ENCODE results near the gene ARPC1A.

Gene ARPC1A

DNA sequence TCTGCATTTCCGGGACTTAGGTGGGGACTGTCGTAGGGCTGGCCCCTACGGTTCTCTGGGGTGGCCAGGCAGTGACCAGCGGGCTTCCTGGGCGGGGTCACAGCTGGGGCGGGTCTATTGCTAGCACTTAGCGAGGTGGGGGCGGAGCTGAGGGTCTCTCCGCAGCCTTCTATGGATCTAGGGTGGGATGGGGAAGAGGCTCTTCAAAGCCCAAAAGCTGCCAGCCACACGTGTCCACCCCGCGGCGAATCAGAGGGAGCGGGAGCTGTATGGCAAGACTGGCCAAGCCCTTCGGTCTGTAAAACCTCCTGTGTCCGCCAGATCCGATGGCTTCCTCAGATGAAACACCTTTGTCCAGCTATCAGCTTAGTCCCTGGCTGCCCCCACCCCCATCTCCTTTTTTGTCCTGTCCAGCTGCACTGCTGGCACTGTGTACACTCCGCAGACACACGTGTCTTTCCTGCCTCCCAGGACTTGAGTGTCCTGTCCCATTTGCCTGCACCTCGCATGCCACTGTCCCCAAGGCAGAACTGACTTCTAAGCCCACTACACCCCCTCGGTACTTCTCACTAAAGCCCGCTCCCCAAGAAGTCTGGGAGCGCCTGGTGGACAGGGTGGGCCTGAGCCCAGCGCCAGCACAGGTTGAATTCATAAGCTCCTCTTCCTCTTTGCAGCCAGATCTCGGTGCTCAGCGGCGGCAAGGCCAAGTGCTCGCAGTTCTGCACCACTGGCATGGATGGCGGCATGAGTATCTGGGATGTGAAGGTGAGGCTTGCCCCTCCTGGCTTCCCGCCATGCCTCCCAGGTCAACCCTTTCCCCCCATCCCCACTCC lies 67.9 kb downstream of the ARPC1A start:
- no peak for DNase-seq
- Mint-ChIP-seq H3K4me1 (peaks cover 27% of the 10 kb centered on the region), H3K36me3 (peaks cover 50% of the 10 kb centered on the region), H3K9me3 (no peaks in the 10 kb centered on the region), H3K27ac (peak overlapping the region; percentile 82), H3K27me3 (no peaks in the 10 kb centered on the region), H3K4me3 (peak overlapping the region; percentile 43)
- CTCF ChIA-PET, result interaction anchor here (0.9 to 2.3 kb wide), 5 partner anchors 13 to 33 kb away, joined by 3 to 8 read pairs (median 3); no protein-coding TSS in a partner anchor

DNA sequence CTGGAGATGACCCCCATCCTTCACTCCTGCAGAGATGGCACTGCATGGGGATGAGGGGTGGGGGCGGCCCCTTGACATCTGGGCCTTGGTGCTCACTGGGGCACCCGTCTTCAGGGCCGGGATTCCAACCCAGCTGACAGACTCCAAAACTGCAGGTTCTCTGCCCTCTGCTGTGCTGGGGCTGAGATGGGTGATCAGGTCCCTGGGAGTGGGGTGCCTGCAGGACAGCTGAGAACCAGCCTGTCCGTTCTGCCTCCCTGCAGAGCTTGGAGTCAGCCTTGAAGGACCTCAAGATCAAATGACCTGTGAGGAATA lies 68.4 kb downstream of the ARPC1A start:
- Mint-ChIP-seq H3K27me3 (no peaks in the 10 kb centered on the region), H3K36me3 (peaks cover 53% of the 10 kb centered on the region), H3K27ac (peak overlapping the region; percentile 82), H3K9me3 (no peaks in the 10 kb centered on the region), H3K4me3 (no peak overlapping the region), H3K4me1 (peaks cover 30% of the 10 kb centered on the region)
- CTCF ChIA-PET, result interaction anchor here (0.9 to 1.5 kb wide), 5 partner anchors 13 to 34 kb away, joined by 3 to 5 read pairs (median 3); no protein-coding TSS in a partner anchor
- no peak for DNase-seq

DNA sequence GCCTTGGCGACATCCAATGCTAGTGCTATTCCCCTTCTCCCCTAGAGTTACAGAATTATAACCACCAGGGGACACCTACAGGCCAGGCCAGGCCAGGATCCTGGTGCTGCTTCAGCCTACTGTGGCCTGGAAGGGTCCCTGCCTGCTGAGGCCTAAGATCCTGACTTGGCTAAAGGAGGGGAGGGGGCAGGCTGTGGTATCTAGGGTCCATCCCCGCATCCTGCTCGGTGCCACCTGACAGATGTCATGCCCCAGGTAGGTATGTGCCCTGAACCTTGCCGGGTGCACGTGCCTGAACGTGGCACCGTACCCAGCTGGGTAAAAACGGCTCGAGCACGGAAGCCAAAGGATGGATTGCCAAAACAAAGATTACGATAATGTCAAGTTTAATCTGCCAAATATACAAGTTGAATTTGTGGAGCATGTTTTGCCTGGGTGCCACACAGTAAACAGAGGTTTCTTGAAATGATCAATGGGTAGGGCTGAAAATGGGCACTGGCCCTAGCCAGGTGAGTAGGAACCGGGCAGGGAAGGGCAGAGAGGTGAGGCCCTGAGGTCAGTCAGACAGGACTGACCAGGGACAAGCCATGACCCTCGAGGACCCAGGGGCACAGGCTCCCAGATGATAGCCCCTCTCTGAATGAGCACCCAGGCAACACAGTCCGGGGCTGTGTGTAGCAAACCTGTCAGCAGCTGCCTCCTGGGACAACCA lies 70.1 kb downstream of the ARPC1A start:
- H3K9me3 Mint-ChIP-seq, result no peaks in the 10 kb centered on the region
- DNase-seq, result no peak
- H3K4me3 Mint-ChIP-seq, result no peak overlapping the region
- H3K27ac Mint-ChIP-seq, result peak overlapping the region; percentile 76
- CTCF ChIA-PET, result interaction anchor here (1.2 to 1.5 kb wide), 2 partner anchors 8 to 30 kb away, joined by 4 to 5 read pairs; no protein-coding TSS in a partner anchor
- peaks cover 28% of the 10 kb centered on the region for H3K4me1 Mint-ChIP-seq
- peaks cover 60% of the 10 kb centered on the region for H3K36me3 Mint-ChIP-seq
- H3K27me3 Mint-ChIP-seq, result no peaks in the 10 kb centered on the region

DNA sequence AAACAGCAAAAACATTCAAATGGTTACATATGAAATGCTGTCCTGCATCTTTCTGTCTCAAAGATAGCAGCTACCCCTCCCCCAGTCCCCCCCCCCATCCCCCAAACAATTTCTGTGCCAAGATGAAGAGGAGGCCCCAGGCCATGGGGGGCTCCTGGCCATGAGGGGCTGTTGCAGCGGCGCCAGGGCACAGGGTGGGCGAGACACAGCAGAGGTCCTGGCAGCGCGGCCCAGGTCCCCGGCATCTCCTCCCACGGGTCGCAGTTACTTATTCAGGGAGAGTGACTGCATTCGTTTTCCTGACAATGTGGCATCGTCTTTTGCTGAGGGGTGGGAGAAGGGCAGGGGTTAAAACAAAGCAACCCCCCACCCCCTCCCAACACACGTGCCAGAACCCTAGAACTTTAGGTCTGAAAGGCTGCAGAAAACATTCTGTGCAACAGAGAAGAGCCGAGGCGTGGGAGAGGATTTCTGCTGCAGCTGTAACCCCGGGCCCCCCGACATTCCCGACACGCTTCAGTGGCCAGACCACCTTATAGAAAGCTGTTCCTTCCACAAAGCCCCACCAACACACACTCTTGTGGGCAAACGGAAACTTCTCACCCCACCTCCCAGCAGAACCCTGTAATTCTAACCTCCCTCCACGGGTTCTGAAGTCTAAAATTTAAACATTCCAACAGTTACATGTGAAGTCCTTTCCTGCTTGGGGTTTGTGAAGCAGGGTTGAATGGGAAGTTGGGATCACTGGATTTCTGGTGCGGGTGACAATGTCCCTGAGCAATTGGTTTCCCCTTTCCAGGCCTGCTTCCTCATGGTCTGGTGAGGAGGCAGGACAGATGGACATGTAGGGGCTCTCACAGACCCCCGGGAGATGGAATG lies 71.0 kb downstream of the ARPC1A start:
- no peak overlapping the region for H3K4me3 Mint-ChIP-seq
- H3K36me3 Mint-ChIP-seq, result peaks cover 64% of the 10 kb centered on the region
- no peak for DNase-seq
- CTCF ChIA-PET, result no interaction called here
- H3K4me1 Mint-ChIP-seq, result peaks cover 25% of the 10 kb centered on the region
- H3K27ac Mint-ChIP-seq, result no peak overlapping the region
- no peaks in the 10 kb centered on the region for H3K27me3 Mint-ChIP-seq
- no peaks in the 10 kb centered on the region for H3K9me3 Mint-ChIP-seq

DNA sequence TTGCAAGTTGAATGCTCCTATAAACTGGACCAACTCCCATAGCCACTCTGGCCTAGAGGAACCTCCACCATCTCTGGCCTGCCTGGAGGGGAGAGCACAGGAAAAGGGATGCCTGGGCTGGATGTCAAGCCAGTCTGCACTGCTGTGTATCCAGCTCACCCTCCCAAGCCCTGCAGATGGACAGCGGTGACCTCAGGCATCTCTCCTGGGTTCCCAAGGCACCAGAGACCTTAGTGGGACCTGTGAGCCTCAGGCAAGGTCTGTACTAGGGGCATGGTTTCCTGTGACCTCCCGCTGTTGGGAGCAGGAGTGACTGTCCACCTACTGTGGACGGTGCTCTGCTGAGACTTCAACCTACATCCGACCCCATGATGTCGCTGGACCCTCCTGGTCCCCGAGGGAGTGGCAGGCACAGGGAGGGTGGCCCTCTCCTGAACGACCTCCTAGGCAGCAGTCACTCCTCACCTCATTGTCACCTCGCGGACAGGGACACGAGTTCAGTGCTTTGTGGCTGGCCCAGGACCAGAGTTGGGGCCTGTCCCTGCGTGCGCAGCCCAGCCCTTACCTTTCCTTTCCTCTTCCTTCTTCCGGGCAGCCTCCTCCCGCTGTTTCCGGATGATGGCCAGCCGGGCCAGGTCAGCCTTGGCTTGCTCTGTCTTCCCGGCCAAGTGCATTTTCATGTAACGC lies 71.7 kb downstream of the ARPC1A start:
- Mint-ChIP-seq H3K4me3 (no peak overlapping the region), H3K4me1 (peaks cover 21% of the 10 kb centered on the region), H3K36me3 (peaks cover 61% of the 10 kb centered on the region), H3K27me3 (no peaks in the 10 kb centered on the region), H3K9me3 (no peaks in the 10 kb centered on the region), H3K27ac (peak overlapping the region; percentile 40)
- CTCF ChIA-PET, result no interaction called here
- no peak for DNase-seq

DNA sequence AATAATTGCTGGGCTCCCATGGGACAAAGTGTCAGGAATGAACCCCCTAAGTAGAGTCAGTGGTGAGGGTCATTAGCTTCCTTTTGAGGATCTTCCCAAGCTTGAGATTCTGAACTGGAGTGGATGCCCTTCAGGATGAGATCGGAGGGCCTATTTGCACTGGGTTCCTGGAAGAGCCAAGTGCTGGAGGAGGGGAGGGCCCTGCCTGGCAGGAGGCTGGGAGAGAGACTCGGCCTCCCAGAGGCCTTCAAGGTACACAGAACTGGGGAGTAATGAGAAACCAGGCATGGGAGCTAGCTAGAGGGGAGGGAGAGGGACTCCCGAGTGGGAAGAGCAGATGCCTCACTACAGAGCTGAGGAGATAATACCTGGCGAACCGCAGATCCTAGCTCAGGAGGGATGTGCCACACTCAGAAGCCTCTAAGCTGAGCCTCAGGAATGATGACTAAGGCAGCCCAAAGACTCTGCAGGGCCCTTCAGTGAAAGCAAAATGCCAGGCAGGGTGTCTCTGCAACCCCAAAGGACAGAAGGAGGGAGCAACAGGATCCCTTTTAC lies 73.3 kb downstream of the ARPC1A start:
- CTCF ChIA-PET, result interaction anchor here (3.1 kb wide), 1 partner anchor 33 kb away, joined by 12 read pairs; no protein-coding TSS in a partner anchor
- H3K36me3 Mint-ChIP-seq, result peaks cover 59% of the 10 kb centered on the region
- H3K4me1 Mint-ChIP-seq, result peaks cover 6% of the 10 kb centered on the region
- H3K9me3 Mint-ChIP-seq, result no peaks in the 10 kb centered on the region
- no peaks in the 10 kb centered on the region for H3K27me3 Mint-ChIP-seq
- H3K4me3 Mint-ChIP-seq, result peak overlapping the region; percentile 21
- peak overlapping the region; percentile 6 for H3K27ac Mint-ChIP-seq
- DNase-seq, result no peak

DNA sequence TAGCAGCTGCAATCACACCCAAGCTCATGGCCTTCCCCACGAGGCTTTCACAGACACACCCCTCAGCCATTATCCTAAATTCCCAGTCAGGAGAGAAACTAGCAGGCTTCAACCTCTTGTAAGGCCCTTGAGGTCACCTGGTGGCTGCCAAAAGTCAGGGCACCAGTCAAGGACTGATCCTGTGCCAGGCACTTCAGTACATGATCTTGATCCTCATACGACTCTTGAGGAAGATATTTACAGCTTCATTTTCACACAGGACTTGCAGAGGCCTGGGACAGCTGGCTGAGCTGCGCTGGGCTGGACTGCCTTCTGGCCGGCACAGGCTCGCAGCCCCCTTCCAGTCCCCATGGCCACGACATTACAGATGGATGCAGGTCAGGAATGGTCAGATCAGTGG lies 73.9 kb downstream of the ARPC1A start:
- Mint-ChIP-seq H3K36me3 (peaks cover 58% of the 10 kb centered on the region), H3K27me3 (no peaks in the 10 kb centered on the region), H3K27ac (peak overlapping the region; percentile 67), H3K4me1 (peaks cover 6% of the 10 kb centered on the region), H3K9me3 (no peaks in the 10 kb centered on the region), H3K4me3 (no peak overlapping the region)
- CTCF ChIA-PET, result interaction anchor here (3.1 kb wide), 1 partner anchor 34 kb away, joined by 12 read pairs; no protein-coding TSS in a partner anchor
- no peak for DNase-seq

DNA sequence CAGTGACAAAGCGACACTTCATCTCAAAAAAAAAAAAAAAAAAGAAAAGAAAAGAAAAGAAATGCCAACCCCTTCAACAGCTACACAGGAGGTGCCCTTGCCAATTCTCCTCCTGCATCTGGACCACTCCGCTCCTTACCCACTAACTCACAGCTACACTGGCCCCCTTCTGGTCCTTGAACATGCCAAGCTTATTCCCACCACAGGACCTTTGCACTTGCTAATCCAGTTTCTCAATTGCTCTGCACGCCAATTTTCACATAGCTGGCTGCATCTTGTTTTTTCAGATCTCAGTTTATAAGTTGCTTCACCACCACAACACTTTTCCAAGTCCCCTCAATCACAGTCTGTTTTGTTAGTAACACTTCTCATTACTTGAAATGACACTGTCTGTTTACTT lies 77.2 kb downstream of the ARPC1A start:
- Mint-ChIP-seq H3K27me3 (no peaks in the 10 kb centered on the region), H3K4me1 (peaks cover 30% of the 10 kb centered on the region), H3K27ac (peak overlapping the region; percentile 2), H3K36me3 (peaks cover 47% of the 10 kb centered on the region), H3K4me3 (no peak overlapping the region), H3K9me3 (no peaks in the 10 kb centered on the region)
- CTCF ChIA-PET, result interaction anchor here (0.5 kb wide), 1 partner anchor 475 kb away, joined by 3 read pairs; no protein-coding TSS in a partner anchor
- DNase-seq, result no peak

DNA sequence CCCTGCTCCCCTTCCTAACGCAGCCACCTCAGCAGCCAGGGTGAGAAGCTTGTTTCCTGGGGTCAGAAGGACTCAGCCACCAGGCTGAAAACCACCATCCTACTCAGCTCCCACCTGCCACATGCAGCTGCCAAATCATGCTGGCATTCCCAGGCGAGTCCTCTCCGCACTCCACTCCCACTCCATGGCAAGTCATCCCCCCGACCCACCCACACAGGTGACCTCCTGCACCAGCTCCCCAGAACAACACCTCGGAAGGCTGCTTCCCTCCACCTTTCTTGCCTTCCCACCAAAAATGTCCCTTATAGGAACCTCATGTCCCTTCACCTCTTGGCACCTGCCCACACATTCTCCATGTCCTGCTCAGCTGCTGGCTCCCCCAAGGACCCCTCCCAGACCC lies 78.1 kb downstream of the ARPC1A start:
- Mint-ChIP-seq H3K27me3 (no peaks in the 10 kb centered on the region), H3K4me1 (peaks cover 30% of the 10 kb centered on the region), H3K9me3 (no peaks in the 10 kb centered on the region), H3K36me3 (peaks cover 41% of the 10 kb centered on the region), H3K4me3 (peak overlapping the region; percentile 18), H3K27ac (no peak overlapping the region)
- no peak for DNase-seq
- CTCF ChIA-PET, result interaction anchor here (1.4 kb wide), 1 partner anchor 9 kb away, joined by 4 read pairs; no protein-coding TSS in a partner anchor

DNA sequence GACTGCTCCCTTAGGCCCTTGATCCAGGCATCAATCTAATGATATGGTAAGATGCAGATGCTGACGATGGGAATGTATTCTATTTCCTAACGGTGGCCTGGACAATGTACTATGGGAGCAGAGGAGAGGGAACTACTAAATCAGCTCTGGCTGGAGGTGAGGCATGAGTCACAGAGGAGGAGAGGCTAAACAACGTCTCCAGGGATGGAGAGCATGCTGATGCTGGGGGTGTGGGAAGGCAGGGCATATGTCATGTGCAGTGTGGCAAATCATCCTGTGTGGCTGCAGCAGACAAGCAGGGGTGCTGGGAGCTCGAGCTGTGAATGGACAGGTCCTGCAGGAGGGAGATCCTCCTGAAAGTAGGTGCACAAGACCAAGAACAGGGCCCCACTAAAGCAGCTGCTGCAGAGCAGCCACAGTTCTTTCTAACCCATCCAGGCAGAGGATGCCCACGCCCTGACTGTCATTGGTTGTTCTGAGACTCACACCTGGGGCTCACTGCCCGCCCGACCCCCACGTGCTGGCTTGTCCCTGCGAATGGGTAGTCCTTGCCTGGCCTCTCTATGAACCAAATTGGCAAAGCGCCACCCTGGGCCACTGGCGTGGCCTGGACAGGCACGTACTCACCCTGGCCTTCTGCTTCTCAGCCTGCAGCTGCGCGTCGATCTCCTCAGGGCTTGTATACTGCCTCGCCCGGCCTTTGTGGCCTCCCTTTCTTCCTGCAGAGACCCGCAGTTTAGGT lies 78.7 kb downstream of the ARPC1A start:
- no peak overlapping the region for H3K27ac Mint-ChIP-seq
- H3K4me1 Mint-ChIP-seq, result peaks cover 28% of the 10 kb centered on the region
- no peak overlapping the region for H3K4me3 Mint-ChIP-seq
- no peaks in the 10 kb centered on the region for H3K9me3 Mint-ChIP-seq
- CTCF ChIA-PET, result interaction anchor here (1.4 kb wide), 1 partner anchor 9 kb away, joined by 4 read pairs; no protein-coding TSS in a partner anchor
- DNase-seq, result no peak
- H3K27me3 Mint-ChIP-seq, result no peaks in the 10 kb centered on the region
- H3K36me3 Mint-ChIP-seq, result peaks cover 39% of the 10 kb centered on the region

DNA sequence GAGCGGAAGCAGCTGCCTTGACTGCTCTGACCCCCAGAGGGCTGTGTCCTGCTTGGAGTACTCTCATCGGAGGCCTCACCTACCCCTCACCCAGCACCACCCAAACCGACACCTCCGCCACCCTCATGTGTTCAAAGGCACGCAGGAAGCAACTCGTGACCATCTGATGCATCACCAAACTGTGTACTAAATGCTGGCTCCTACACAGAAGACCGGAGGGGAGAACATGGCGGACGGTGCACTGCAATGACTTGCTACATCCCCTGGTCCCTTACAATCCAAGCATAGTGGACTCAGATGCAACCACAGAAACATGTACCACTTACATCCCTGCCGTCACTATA lies 79.3 kb downstream of the ARPC1A start:
- Mint-ChIP-seq H3K4me3 (no peak overlapping the region), H3K27me3 (no peaks in the 10 kb centered on the region), H3K4me1 (peaks cover 32% of the 10 kb centered on the region), H3K36me3 (peaks cover 35% of the 10 kb centered on the region), H3K27ac (peak overlapping the region; percentile 75), H3K9me3 (no peaks in the 10 kb centered on the region)
- CTCF ChIA-PET, result interaction anchor here (0.6 kb wide), 1 partner anchor 704 kb away, joined by 3 read pairs; no protein-coding TSS in a partner anchor
- DNase-seq, result no peak

DNA sequence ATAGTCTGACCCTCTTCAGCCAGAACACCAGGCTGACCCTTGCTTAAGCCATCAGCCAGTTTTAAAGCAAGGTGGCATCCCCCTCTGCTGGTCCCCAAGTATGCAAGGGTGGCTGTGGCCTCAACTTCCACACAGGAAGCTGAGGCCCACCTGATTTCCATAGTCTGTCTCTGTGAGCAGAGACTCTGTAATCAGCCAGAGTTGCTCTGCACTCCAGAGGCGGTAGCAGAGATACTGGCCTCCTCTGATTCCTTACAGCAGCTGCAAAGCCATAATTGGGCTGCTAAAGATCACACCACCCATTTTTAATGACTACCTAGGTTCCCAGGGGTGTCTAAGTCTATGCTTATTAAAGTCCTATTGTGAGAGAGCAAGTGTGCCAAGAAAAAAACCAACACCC lies 80.9 kb downstream of the ARPC1A start:
- CTCF ChIA-PET, result interaction anchor here (0.8 to 1.1 kb wide), 3 partner anchors 9 to 29 kb away, joined by 3 to 4 read pairs (median 3); no protein-coding TSS in a partner anchor
- Mint-ChIP-seq H3K27me3 (no peaks in the 10 kb centered on the region), H3K4me3 (peak overlapping the region; percentile 89), H3K4me1 (peaks cover 46% of the 10 kb centered on the region), H3K9me3 (no peaks in the 10 kb centered on the region), H3K27ac (peak overlapping the region; percentile 75), H3K36me3 (peaks cover 34% of the 10 kb centered on the region)
- no peak for DNase-seq

Data from activated naive CD4-positive, alpha-beta T cell treated with anti-CD3 and anti-CD28 coated beads, Interleukin-2, amount 10 ng/mL, durations not matched to agents 7 days and 5 days (primary cell).